HFFc6 (cell line): Measurements from ENCODE around the gene MCF2L. TPM values are rescaled to one million over a fixed set of nuclear protein-coding genes. Genes with fewer than 3 reads are reported as not detected.

Experiments used
- DNase-seq: peaks from one replicate; pipeline ENCODE4 v3.0.0-alpha.2; 2018
- H3K27ac Mint-ChIP-seq: 2 replicates; pipeline ENCODE4 v1.8.0; 2020; ENCODE audit warnings: mild to moderate bottlenecking, mixed read lengths
- H3K27me3 Mint-ChIP-seq: 2 replicates; pipeline ENCODE4 v1.8.0; 2021; ENCODE audit warnings: mild to moderate bottlenecking, moderate library complexity, mixed read lengths; ENCODE audit not compliant: insufficient read depth
- H3K36me3 Mint-ChIP-seq: 2 replicates; pipeline ENCODE4 v1.8.0; 2021; ENCODE audit warnings: low read depth, mixed read lengths
- H3K4me1 Mint-ChIP-seq: 2 replicates; pipeline ENCODE4 v1.8.0; 2020; ENCODE audit warnings: low read depth, mixed read lengths
- H3K4me3 Mint-ChIP-seq: 2 replicates; pipeline ENCODE4 v1.8.0; 2020; ENCODE audit warnings: mild to moderate bottlenecking, moderate library complexity, mixed read lengths
- H3K9me3 Mint-ChIP-seq: 2 replicates; pipeline ENCODE4 v1.8.0; 2020; ENCODE audit warnings: mild to moderate bottlenecking, mixed read lengths
- total RNA-seq, 6 experiments: library from RNA; stranded (reverse); fragmentation: NEBNext Ultra II Directional; extraction: Animal tissue kit (Norgen Biotek cat#: 25700); gene quantifications; 2 replicates in 1 of 6; 3 replicates in 5 of 6; pipeline ENCODE4 v1.2.3, GENCODE V29; 2021
- TF ChIP-seq, protein P1 (sequence below): fragments of 200-600 bp; sonication (generic); IDR thresholded peaks from 2 replicates; pipeline ENCODE4 v1.5.0; 2021; ENCODE audit warnings: antibody characterized with exemption, mild to moderate bottlenecking

Gene MCF2L
- total RNA-seq, 6 experiments from 2014 or later, result not detected

DNA sequence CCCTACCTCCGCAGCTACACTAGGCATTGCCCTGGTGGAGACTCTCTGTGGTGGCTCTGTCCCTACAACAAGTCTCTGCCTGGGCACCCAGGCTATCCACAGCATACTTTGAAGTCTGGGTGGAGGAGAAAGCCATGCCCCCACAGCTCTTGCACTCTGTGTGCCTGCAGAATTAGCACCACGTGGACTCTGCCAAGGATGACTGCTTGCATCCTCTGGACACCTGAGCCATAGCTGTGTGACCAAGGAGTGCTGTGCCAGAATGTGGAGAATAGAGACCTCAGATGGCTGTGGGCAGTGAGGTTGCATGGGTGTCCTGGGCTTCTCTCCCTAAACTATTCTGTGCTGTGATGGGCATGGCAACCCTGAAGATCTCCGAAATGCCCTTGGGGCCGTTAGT is 21.2 kb upstream of the MCF2L start:
- Mint-ChIP-seq H3K36me3 (no peaks in the 10 kb centered on the region), H3K27me3 (peaks cover 20% of the 10 kb centered on the region), H3K9me3 (no peaks in the 10 kb centered on the region), H3K4me3 (no peak overlapping the region), H3K27ac (no peak overlapping the region), H3K4me1 (peaks cover 3% of the 10 kb centered on the region)
- DNase-seq, result no peak
- TF ChIP-seq, protein P1, sequence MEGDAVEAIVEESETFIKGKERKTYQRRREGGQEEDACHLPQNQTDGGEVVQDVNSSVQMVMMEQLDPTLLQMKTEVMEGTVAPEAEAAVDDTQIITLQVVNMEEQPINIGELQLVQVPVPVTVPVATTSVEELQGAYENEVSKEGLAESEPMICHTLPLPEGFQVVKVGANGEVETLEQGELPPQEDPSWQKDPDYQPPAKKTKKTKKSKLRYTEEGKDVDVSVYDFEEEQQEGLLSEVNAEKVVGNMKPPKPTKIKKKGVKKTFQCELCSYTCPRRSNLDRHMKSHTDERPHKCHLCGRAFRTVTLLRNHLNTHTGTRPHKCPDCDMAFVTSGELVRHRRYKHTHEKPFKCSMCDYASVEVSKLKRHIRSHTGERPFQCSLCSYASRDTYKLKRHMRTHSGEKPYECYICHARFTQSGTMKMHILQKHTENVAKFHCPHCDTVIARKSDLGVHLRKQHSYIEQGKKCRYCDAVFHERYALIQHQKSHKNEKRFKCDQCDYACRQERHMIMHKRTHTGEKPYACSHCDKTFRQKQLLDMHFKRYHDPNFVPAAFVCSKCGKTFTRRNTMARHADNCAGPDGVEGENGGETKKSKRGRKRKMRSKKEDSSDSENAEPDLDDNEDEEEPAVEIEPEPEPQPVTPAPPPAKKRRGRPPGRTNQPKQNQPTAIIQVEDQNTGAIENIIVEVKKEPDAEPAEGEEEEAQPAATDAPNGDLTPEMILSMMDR, result no peak

DNA sequence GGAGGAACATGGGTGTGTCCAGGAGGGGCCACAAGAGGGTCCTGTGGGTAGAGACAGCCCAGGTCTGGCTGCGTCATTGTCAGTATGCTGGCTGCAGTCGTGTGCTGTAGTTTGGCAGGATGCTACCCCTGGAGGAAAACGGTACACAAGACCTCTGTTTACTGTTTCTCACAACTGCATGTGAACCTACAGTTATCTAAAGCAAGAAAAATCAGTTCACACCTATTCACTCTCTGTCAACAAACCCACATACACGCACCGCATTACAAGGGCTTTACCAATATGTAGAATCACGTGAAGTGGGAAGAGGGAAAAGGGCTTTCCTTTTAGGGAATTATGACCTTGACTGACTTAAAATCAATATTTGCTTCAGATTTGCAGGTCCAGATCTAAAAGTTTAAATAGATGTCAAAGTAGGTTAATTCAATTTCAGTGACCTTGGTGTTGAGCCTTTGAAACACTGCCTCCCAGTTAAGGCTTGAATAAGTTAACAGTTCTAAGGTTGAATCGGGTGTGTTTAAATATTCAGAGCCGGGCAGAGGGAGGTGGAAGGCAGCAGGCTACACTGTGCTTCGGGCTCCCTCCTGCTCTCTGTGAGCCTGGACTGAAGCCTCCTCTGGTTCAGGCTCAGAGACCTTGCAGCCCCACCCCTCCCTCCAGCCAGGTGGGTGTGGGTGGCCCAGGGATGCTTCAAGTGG is 17.2 kb upstream of the MCF2L start:
- Mint-ChIP-seq H3K9me3 (no peaks in the 10 kb centered on the region), H3K36me3 (no peaks in the 10 kb centered on the region), H3K4me1 (no peaks in the 10 kb centered on the region), H3K4me3 (no peak overlapping the region), H3K27ac (no peak overlapping the region), H3K27me3 (peaks cover 28% of the 10 kb centered on the region)
- TF ChIP-seq, protein P1, result no peak
- DNase-seq, result no peak

DNA sequence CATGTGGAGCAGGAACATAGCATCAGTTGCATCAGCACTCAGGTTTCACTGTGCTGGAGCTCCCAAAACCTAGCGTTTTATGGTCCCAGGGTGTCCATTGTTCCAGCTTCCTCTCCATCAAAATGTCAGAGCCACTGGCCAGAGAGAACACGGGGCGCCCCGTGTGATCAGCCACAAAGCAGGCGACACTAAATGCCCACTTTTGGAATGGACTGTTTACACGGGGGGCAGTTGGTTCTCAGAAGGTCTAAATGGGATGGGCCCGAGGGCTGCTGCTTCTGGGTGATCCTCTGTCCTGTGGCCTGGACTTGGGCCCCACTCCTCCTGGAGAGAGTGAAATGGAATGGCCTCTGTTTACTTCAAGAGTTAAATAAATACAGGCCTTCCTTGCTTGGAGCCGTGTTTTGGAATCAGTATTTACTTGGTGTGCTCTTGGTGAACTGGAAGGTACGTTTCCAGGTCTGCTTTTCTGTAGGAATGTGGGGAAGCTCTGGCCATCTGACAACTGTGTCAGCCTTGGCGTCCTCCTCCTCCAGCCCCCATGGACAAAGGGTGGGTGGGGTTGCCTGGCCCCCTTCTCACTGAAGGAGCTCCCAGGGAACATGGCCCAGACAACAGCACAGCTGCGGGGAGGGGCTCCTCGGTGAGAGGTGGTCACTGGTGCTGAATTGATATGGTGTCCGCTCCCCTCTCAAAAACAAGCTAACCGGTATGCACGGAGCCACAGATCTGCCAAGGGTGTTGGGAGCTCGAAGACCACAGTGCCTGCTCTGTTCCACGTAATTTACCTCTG is 16.1 kb upstream of the MCF2L start:
- Mint-ChIP-seq H3K4me1 (no peaks in the 10 kb centered on the region), H3K36me3 (no peaks in the 10 kb centered on the region), H3K27ac (no peak overlapping the region), H3K4me3 (no peak overlapping the region), H3K9me3 (no peaks in the 10 kb centered on the region), H3K27me3 (peaks cover 25% of the 10 kb centered on the region)
- DNase-seq, result no peak
- TF ChIP-seq, protein P1, result no peak

DNA sequence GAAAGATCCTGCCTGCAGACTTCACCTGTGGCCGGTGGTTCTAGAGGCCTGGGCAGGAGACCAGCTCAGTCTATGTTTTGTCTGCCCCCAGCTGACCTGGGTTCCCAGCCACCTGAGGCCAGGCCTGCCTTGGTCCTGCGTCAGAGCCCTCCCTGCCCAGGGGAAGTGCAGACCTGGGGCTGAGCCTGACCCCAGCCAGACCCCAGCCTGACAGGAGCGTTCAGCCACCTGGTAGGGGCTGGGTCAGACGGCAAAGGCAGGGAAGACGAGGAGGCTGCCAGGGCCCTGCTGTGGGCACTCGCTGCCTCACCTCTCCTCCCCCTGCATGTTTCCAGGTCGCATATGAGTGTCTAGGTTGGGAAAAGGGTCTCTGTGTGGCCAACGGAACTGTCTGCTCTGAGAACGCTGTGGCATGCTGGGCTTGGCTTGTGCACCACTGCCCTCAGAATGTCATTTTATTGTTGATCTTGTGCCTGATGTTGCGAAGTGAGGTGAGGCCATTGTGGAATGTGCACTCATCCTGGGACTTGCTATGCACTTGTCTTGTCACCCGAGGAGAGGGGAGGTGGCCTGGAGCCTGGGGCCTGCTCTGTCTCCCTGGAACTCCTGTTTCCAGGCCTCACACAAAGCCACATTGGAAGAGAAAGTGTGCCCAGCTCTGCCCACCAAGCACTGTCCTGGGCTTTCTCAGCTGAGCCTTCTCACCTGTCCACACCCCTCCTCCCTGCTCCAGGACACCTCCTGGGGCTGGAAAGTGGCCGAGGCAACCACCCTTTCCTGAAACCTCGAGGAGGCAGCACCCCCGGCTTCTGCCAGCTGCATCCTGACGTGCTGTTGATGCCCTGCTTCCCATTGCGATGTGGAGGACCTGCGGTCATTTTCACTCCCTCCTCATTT is 15.2 kb upstream of the MCF2L start:
- H3K27me3 Mint-ChIP-seq, result peaks cover 29% of the 10 kb centered on the region
- TF ChIP-seq, protein P1, result no peak
- H3K4me3 Mint-ChIP-seq, result no peak overlapping the region
- no peaks in the 10 kb centered on the region for H3K36me3 Mint-ChIP-seq
- no peak overlapping the region for H3K27ac Mint-ChIP-seq
- H3K9me3 Mint-ChIP-seq, result no peaks in the 10 kb centered on the region
- no peaks in the 10 kb centered on the region for H3K4me1 Mint-ChIP-seq
- no peak for DNase-seq

DNA sequence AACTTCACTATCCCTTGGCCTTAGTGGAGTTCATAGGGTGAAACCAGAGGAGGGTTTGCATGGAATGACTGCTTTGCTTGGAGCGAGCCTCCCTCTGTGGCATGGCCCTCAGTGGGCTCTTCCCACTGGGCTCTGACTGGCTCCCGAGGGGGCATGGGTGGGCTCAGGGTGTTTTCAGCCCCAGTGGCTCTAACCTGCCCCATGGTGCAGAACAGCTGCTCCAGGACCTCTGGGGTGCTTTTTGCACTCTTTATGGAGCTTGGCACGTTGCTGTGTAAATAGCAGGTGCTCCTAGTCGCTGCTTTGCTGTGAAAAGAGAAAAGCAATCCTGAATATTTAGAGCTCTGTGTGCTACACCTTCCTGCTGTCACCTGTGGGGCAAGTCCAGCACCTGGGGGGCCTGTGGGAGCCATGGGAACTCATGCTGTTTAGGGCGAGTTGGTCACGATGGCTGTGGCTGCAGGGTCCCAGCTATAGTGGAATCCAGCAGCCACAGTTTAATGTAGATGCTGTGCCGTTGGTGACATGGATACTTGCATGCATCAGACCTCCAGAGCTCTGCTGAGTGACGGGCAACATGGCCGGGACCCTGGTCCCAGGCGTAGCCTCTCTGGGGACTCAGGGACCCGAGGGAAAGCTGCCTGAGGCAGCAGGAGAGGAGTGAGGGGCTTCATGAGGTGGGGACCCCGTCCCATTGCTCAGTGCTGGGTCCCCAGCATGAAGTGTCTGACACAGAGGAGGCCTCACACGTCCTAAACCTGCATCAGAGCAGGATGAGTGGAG is 14.3 kb upstream of the MCF2L start:
- Mint-ChIP-seq H3K4me1 (no peaks in the 10 kb centered on the region), H3K27me3 (peaks cover 29% of the 10 kb centered on the region), H3K27ac (no peak overlapping the region), H3K36me3 (no peaks in the 10 kb centered on the region), H3K4me3 (no peak overlapping the region), H3K9me3 (no peaks in the 10 kb centered on the region)
- TF ChIP-seq, protein P1, result no peak
- DNase-seq, result no peak
